ENCODE data around the gene CHST3.
"Not testable (repeated sequence)": the region's sequence is repeated elsewhere in the genome, so short reads cannot be mapped to it uniquely, and the experiment has no call there.

The CHST3 gene

DNA sequence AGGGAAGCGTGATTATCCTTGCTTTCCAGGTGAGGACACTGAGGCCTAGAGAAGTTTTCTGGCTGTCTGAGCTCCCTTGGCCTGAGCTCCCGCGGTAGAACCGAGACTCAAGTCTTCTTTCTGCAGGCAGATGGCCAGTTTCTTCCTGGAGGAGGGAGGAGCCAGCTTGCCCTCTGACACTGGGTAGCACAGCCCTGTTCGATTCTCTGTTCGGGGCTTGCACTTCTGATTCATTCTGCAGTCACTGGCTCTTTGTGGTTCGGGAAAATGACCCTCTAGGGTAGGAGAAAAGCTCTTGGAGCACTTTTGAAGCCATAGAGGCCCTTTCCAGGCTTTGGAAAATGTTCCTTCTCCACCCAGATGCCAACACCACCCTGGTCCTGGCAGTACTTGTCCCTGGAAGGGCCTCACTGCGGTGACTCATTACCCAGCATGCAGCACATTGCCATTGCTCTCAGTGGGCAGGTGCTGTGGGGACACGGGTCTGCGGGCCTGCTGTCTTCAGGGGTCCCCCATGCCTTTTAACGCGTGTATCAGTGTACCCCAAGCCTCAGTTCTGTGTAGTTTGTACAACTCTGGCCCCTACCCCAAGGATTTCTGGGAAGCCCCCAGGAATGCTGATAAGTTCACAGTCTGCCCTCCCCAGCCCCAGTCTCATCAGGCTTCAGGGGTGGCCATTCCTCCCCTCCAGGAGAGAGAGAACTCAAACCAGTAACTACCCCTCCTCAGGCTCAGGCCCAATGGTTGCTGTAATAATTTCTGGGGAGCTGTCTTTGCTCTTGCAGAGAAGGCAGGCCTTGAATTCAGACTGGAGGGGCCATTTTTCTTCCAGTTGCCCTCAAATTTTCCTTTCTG is 11.9 kb downstream of the CHST3 start:
- H3K27ac ChIP-seq = no peak overlapping the region
- TF ChIP-seq CTCF (conservative IDR thresholded peaks at IDR 0.05) = no peak
- no peak for TF ChIP-seq ZFX (IDR thresholded peaks at IDR 0.05)

GRCh38 chr10:71977614-71977903 is 13.4 kb downstream of the CHST3 start:
- H3K27ac ChIP-seq = not testable (repeated sequence)

- TF ChIP-seq CTCF (conservative IDR thresholded peaks at IDR 0.05) (no peak), ZFX (IDR thresholded peaks at IDR 0.05) (no peak)
- H3K27ac ChIP-seq = no peak overlapping the region
Measured at GRCh38 chr10:71978476-71978875, 14.3 kb downstream of the CHST3 start.

DNA sequence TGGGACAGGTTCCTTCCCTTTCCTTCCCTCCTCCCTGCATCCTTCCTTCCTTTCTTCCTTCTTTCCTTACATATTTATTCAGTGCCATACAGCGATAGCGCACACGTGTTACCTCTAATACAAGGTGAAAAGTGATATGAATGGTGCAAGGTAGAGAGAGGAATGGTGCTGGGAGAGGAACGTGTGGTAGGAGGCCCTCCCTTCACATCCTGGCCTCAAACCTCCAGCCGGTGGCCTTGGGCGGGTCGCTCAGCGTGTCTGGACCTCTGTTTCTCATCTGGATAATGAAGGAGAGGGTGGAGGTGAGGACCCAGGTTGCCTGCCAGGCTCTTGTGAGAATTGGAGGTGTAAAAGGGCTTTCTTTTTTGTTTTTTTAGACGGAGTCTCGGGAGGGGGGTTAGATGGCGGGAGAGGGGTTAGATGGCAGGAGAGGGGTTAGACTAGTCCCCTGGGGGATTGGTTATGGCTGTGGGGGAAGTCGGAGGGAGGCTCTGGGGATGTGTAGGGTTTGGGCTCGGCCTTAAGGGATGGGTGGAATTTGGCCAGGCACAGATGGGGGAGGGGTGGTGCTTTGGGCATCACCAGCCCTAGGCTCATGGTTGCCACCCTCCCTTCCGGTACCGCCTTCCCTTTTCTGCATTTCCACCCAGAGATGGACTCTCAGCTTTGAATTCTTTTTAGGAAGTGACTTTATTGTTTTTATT is 14.9 kb downstream of the CHST3 start:
- TF ChIP-seq ZFX (IDR thresholded peaks at IDR 0.05) = no peak
- no peak overlapping the region for H3K27ac ChIP-seq

DNA sequence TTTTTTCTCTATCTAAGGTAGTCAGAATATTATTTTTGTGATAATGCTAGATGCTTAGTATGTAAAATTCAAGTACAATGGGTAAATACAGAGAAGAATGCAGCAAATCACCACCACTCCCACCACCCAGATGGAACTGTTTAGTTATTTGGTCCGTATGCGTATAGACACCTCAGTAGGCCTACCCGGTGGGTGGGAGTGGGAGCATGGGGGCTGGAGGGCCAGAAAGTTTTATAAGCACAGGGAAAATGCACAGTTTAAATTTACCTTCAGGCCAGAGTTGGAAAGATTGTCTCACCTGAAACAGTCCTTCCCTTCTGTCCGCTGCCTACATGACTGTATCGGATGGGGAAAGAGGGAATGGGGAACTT is 15.5 kb downstream of the CHST3 start:
- H3K27ac ChIP-seq = no peak overlapping the region
- TF ChIP-seq CTCF (conservative IDR thresholded peaks at IDR 0.05) (no peak), ZFX (IDR thresholded peaks at IDR 0.05) (no peak)

DNA sequence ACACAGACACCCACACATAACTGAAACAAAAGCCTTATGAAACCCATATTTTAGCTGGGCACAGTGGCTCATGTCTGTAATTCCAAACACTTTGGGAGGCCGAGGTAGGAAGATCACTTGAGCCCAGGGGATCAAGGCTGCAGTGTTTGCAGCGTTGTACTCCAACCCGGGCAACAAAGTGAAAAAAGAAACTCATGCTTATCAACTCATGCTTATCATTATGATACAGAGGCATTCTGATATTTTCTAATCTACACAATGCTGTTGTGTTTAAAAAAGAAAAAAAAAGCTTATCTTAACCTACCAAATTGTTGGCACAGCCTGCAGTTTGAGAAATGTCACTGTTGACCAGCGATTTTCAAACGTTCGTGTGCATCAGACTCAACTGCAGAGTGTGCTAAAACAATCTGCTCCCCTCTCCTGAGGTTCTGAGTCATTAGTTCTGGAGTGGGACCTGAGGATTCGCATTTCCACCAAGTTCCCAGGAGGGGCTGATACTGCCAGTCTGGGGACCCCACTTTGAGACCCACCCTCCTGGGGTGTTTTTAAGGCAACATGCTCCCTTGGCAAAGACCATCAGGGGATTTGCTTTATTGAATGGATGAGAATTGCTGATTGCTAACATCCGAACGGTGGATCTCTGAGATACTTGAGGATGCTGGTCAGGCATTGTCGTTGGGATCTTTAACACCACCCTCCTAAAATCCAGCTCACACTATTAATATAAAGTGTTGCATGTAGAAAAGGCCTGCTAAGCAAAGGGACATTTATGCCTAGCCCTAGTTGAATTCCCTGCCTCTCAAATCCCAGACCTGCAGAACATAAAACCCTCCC is 16.2 kb downstream of the CHST3 start:
- H3K27ac ChIP-seq = no peak overlapping the region
- TF ChIP-seq ZFX (IDR thresholded peaks at IDR 0.05) = no peak
- TF ChIP-seq CTCF (conservative IDR thresholded peaks at IDR 0.05) = no peak

DNA sequence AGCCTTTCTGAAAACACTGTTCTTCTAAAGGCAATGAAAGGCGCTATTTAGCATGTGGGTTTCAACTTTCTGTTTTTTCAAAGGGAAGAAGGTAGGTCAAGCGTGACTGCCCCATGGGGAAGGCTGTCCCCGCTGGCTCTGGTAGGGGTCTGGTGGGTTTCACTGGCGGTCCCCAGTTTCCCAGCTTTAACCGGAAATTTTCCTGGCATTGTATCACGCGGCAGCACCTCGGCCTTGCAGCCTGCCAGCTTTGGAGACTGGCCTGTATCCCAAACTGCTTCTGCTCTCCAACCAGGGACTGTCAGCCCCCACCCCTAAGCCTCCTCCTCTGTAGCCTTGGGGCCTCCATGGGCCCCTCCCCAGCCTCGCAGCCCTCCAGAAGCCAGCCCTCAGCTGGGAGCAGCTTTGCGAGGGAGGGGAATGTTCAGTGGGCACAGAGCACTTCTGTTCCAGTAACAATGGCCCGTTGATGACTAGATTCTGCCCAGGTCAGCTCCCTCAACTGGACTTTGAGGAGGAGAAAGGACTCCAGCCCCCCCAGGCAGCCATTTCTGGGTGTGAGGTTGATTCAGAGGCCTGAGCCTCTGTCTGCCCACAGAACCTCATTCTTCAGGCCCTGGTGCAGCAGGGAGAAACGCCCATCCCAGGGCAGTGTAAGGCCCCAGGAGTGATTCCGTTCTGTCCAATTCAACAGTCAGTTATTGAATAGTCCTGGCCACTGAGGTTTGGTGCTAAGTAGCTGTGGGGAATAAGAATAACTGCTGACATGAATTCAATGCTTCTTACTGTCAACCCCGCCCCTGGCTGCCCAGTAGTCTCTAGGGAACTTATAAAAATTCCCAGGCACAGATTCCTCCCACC is 17.1 kb downstream of the CHST3 start:
- TF ChIP-seq ZFX (IDR thresholded peaks at IDR 0.05) (no peak), CTCF (conservative IDR thresholded peaks at IDR 0.05) (no peak)
- H3K27ac ChIP-seq = no peak overlapping the region

Measured in C4-2B (cell line).